IPS-NIHi7 (cell line): ENCODE measurements around the gene PCNT.
"Not testable (repeated sequence)": the region's sequence is repeated elsewhere in the genome, so short reads cannot be mapped to it uniquely, and the experiment has no call there.

Experiments
- DNase-seq: peaks from one replicate; pipeline ENCODE4 v3.0.0; 2012; ENCODE audit warnings: mixed read lengths; ENCODE audit errors: extremely low spot score

Gene PCNT

DNA sequence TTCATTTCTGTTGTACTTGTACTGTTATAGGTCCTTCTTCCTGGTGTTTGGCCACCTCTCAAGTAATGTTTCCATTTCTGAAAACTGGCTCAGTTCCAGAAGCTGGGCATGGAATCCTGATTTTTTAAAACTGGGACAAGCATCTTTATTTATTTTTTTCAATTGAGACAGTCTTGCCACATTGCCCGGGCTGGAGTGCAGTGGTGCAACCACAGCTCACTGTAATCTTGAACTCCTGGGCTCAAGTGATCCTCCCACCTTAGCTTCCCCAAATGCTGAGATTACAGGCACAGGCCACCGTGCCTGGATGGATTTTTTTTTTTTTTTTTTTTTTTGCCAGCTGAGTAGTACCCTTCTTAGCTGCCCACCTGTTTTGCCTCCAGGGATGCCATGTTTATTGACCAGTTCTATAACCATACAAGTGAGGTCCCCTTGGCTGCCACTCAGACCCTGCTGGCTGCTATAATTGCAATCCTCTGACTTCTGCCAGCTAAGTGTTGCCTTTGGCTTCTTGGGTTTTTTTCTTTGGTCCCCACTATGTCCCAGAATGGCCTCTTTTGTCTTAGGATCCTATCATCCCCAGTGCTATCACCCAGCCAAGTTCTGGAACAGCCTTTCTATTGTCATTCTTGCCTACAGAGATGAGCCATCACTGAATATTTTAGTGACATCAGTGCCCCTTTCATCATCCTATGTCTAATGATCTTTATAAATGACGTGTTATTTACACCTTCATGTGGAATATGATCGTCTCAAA, 130.9 kb downstream of the PCNT start:
- DNase-seq: no peak

DNA sequence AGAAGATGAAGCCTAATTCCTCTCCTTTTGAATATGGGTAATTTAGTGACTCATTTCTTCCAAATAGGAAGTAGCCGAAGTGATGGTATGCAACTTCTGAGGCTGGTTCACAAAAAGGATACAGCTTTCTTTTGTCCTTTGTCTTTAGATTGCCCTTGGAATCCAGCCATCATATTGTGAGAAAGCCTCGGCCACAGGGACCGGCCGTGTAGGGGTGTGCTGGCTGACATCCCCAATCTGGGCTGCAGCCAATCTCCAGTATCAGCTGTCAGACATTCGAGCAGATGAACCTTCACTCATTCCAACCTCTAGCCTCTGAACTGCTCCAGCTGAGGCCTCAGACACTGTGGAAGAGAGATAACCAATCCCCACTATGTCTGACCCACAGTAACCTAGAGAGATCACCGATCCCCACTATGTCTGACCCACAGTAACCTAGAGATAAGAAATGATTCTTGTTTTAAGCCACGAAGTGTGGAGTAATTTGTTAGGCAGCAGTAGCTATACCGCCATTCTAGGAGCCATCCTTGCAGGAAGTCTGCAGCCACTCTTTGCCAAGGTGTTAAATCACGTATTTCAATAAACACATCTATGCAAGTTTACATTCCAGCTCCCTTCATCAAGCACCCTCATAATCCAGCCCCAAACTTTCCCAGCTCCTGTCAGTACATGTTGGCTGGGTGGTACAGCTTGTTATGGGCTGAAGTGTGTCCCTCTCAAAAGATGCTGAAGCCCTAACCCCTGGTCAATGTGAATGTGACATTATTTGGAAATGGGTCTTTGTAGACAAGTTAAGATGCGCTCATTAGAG, 131.8 kb downstream of the PCNT start:
- no peak for DNase-seq

DNA sequence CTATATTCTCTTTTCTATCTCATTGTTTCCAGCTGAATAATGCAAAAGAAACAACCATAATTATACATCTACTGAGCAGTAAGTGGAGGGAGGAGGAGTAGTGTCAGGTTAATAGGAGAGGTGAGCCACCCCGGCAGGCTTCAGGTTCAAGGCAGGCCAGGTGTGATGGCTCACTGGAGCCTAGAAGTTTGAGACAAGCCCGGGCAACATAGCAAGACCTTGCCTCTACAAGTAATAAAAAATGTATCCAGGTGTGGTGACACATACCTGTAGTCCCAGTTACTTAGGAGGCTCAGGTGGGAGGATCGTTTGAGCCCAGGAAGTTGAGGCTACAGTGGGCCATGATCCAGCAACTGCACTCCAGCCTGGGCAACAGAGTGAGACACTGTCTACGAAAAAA, 132.8 kb downstream of the PCNT start:
- DNase-seq: no peak

DNA sequence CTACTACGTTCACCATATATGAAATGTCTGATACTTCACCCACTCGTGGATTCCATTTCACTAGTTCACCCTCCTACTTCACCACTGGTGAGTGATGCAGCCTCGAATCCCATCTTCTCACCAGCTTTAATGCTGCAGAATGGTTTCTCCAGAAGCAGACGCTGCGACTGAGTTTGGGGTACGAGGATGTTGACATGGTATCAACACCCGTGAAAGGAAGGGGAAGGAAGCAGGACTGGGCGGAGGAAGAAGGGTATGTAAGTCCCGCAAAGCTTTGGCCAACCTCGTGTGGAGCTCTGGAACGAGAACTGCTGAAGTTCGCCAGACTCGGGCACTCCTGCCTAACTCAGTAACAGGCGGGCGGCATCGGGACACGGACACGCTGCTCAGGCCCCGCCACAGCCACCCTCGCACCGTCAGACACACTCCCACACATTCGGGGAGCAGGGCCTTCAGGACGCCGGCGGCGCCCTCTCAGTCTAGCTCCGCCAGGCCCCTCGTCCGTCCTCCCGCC, 133.9 kb downstream of the PCNT start:
- DNase-seq: peak; percentile 32

DNA sequence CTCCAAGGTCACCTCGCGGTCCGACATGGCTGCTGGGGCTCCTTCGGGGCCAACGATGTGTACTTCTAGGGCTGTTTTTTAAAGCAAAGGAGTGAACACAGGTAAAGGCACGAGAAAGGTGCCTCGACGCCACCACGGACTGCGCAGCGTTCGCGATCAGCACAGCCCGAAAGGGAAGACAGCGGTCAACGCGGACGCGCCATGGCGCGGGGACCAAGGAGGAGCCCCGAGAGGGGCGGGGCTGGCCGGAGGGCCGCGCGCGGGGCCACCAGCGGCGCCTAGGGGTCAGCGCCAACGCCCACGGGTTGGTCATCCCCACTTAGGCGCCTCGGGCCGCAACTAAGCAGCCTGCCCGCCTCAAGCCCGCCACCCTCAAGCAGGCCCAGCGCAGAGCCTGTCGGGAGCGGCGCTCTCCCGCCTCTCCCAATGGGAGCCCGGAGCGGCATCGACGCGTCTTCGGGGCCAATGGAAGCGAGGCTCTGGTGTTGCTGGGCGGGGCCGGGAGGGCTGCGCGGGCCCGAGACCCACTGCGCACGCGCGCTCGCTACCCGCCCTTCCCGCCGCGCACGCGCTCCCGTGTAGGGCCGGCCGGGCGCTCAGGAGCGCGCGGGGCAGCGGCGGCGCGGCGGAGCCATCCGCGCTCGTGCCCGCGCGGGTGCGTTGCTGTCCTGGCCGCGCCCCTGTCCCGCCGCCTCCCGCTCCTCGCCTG, 134.5 kb downstream of the PCNT start, which contains the start of gene DIP2A:
Gene DIP2A, plus strand, starts transcription at position 577 of the 709 bp plus-strand sequence. CDS start 241 bp downstream, outside the sequence.
- DNase-seq: peak; percentile 100

DNA sequence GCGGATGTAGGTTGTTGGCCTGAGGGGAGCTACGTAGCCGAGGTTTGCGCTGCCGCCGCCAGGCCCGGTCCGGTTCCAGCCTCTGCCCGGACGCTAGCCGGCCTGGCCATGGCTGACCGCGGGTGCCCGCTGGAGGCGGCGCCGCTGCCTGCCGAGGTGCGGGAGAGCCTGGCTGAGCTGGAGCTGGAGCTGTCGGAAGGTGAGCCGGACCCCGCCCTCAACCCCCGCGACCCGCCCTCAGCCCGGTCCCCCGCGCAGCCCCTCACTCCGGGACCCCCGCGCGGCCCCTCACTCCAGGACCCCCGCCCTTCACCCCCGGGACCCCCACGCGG, 135.0 kb downstream of the PCNT start:
- no peak for DNase-seq

DNA sequence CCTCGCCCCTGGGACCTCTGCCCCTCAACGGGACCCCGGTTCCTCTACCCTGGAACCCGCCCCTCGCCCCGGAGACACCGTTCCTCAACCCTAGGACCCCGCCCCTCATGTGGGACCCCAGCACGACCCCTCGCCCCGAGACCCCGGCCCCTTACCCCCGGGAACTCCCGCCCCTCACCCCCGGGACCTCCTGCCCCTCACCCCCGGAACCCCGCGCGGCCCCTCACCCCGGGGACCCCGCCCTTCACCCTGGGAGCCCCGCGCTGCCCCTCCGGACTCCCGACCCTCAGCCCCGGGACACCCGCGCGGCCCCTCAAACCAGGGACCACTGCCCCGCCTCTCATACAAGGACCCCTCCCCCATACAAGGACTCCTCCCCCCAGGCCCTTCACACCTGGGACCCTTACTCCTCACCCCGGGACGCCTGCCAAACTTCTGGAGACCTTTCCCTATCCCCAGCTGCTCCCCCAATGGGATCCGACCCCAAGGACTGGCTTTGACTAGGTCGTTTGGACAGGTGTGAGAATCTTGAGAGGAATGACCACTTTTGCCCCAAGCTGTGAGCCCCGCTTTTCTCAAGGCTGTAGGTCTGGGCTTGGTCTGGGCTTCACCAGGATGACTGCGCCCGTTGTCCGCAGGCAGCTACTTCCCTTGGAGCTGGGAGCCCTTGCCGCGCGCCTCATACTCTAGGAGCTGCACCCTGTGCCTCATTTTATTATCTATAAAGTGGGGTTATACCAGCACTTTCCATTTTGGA, 135.6 kb downstream of the PCNT start:
- DNase-seq: peak; percentile 39

DNA sequence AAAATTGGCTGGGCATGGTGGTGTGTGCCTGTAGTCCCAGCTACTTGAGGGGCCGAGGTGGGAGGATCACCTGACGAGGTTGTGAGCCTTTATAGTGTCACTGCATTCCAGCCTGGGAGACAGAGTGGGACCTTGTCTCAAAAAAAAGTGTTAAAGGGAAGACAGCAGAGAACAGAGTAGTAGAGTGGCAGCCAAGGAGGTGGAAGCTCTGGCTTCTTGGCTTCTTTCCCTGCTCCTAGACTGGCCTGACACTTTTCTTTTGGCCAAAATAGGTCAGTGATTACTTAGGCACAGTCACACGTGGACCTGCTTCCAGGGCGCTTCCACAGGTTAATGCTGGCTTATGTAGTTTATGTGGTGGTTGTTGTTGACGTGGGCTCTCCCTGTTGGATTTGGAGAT, 138.0 kb downstream of the PCNT start:
- DNase-seq: no peak

DNA sequence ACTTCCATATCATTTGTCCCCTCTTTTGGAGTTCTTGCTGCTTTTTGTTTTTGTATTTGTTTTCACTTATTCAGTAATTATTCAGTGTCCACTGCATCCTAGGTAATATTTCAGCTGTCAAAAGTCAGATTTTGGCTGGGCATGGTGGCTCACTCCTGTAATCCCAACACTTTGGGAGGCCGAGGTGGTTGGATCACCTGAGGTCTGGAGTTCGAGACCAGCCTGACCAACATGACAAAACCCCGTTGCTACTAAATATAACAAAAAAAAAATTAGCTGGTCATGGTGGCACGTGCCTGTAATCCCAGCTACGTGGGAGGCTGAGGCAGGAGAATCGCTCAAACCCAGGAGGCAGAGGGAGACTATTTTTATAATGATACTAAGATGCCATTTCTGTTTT, 141.2 kb downstream of the PCNT start:
- DNase-seq: not testable (repeated sequence)

DNA sequence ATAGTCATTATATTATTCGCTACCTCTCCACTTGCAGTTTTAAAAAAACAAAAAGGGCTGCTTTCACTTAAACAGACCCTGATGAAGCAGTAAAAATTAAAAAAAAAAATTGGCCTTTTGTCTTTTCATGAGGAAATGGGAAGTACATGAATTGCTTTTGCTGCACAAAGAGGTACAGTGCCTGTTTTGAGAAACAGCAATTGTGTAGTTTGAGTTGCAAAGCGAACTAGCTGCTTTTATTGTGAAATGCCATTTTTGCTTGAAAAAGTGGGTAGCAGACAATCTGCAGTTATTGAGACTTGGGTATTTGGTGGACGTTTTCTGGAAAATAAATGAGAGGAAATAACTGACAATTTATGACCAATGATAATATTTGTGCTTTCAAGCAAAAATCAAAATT, 141.7 kb downstream of the PCNT start:
- DNase-seq: no peak

DNA sequence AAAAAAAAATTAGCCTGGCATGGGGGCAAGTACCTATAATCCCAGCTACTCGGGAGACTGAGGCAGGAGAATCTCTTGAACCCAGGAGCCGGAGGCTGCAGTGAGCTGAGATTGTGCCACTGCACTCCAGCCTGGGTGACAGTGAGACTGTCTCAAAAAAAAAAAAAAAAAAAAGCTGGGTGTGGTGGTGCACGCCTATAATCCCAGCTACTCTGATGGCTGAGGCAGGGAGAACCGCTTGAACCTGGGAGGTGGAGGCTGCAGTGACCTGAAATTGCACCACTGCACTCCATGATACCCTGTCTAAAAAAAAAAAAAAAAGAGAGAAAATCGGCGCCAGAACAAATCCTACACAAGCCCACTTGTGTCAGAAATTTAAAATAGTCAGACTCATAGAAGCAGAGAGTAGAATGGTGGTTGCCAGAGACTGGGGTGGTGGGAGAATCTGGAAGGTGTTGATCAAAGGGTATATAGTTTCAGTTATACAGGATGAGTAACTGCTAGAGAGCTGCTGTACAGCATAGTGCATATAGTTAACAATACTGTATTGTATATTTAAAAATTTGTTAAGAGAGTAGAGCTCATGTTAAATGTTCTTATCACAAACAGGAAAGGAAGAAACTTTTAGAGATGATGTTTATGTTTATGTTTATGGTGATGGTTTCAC, 144.3 kb downstream of the PCNT start:
- no peak for DNase-seq

DNA sequence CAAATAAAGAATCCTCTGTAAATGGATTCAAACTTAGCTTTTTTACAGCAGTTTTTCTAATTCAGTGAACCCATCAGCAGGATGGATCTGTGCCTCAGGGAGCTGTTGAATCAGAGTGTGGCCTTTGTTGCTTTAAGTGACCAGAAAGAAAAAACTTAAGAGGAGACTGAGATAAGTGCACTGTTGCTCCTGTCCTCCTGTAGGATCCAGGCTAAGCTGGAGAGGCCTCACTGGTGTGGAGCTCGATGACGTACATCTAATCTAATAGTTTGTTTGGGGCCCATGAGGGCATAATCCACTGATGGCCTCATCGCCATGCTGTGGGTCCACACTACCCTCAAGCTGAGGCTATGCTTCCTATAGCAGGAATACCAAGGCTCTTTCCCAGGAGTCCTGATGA, 145.3 kb downstream of the PCNT start:
- no peak for DNase-seq

DNA sequence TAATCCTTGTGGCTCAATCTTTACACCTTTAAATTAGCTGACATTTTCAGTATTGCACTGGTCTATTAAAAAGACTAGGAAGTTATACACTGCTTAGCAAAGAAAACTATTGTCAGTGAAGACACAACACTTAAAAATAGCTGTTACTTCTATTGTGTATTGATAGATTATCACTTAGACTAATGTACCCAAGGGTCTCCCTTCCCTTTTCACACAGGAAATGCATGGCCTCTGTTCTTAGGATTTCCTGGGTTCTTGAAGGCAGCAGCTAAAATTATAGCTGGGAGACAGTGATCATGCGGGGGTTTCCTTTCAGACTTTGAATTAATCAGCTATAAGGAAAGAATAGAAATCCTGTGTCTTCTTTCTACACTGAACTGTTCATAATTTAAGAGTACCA, 147.6 kb downstream of the PCNT start:
- DNase-seq: no peak

DNA sequence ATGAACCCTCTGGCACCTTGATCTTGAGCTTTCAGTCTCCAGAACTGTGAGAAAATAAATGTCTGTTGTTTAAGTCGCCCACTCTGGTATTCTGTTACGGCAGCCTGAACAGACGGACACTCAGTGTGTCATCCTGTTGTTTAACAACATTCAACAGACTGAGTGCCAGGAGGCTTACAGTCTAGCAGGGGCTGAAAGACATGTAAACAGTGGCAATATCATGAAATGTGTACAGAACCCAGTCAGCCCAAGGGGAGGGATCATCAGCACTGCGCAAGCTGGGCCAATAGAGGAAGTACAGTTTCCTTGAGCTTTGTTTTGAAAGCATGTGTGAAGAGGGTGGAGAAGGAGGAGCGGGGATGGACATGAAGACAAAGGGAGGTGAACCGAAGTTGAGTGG, 148.3 kb downstream of the PCNT start:
- DNase-seq: no peak

DNA sequence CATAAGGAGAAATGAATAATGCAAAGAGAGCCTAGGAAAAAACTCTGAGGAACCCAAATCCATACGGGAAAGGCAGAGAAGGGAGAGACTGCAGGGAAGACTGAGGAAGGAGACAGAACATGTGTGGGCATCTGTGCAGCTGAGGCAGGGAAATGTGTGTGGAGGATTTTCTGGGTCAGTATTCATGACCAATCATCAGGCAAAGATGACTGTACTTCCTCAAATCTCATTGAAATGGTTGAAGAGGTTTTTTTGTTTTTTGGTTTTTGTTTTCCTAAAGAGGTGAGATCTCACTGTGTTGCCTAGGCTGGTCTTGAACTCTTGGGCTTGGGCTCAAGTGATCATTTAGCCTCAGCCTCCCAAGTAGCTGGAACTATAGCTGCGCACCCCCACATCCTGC, 150.4 kb downstream of the PCNT start:
- DNase-seq: no peak

DNA sequence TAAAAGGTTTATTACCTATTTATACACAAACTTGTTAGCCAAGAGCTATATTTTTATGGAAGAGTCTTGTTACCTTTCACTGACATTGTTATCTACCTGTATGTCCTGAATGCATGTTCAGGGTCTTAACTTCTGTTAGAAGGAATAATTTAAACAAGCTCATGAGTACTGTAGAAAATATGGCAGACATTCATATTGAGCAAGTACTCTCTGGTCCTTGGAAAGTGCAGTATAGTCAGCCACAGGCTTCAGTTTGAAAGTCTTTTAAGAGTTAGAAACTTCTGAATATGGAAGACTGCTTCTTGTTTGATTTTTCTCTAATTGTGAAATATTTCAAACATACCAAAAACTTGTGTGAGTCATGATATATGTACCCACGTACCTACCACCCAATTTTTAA, 151.3 kb downstream of the PCNT start:
- DNase-seq: no peak

DNA sequence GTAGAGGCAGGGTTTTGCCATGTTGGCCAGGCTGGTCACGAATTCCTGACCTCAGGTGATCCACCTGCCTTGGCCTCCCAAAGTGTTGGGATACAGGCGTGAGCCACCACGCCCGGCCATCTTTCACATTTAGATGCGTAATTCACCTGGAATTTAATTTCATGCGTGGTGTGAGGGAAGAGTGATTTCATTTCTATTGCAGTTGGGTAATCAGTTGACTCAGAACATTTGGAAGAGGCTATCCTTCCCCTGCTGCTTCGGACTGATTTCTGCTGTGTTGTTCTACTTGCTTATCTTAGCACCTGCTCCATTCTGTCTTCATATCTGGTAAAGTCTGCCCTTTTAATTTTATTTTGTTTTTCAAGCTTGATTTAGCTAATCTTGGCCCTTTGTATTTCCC, 153.8 kb downstream of the PCNT start:
- DNase-seq: no peak

DNA sequence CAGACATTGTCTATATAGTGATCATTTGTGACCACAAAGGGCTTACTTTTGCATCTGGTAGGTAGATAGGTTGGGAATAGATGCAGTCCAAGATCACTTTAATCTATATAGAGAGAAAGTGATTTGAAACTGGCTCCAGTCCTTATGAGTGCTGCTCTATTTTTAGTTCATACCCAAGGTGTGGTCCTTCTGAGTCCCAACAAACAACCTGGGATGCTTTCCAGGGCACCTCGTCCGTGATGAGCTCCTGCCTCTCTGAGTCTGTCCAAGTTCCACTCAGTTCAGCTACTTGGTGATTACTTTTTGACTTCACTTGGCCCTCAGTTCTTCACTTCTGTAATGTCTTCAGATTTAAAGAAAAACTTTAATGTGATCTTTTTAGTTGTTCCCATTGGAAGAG, 155.0 kb downstream of the PCNT start:
- DNase-seq: no peak

DNA sequence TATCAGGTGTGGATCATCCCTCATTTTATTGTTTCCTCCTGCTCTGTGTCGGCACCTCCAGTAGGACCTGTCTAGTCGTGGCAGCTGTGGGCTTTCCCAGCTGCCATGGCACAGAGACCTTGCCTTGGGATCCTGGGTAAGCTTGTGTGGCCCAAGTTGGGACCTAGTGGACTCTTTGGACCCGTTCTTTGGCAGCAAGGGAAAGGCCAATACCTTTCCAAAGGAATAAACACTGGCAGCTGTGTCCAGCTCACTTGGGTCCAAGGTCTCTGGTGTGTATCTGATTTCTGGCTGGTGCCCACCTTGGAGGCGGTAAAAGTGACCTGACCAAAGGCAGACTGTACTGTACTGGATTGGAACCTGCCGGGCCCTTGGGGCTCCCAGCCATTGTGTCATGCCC, 156.5 kb downstream of the PCNT start:
- DNase-seq: no peak

DNA sequence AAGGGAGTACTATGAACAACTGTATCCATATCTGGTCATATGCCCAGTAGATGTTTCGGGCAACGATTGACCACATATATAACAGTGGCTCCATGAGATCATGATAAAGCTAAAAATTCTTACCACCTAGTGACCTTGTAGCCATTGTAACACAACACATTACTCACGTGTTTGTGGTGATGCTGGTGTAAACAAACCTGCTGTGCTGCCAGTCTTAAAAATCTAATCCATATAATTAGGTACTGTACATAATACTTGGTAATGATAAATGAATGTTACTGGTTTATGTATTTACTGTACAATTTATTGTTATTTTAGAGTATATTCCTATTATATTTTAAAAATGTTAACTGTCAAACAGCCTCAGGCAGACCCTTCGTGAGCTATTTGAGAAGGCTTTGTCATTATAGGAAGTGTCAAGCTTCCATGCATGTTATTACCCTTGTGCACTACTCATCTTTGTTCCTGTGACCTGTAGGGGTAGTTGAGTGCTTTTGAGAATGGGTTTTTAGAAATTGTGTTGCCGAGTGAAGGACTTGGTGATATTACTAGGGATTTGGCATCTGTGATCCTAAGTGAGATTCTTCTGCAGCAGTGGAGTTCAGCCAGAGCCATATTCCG, 158.4 kb downstream of the PCNT start:
- no peak for DNase-seq

DNA sequence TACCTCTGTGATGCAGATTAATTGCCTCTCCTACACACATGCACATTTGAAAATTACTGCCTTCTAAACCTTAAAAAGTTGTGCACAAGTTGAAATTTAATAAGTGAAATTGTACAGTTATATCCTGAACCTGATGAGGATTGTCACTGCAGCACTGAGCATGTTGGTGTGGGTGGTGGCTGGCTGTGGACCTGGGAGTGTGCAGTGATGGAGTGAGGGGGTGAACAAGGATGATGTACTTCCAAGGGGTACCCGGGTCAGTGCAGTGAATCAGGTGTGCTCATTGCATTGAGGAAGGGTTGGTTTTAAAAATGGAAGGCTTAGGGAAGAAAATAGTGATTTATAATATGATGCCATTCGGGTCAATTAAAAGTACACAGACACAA, 158.9 kb downstream of the PCNT start:
- no peak for DNase-seq
